Right forelimb (tissue), 1 donor: ENCODE data around the gene TRABD.

Experiments used
- DNase-seq: peaks from one replicate; pipeline ENCODE4 v3.0.0-alpha.2; 2018

The TRABD gene

DNA sequence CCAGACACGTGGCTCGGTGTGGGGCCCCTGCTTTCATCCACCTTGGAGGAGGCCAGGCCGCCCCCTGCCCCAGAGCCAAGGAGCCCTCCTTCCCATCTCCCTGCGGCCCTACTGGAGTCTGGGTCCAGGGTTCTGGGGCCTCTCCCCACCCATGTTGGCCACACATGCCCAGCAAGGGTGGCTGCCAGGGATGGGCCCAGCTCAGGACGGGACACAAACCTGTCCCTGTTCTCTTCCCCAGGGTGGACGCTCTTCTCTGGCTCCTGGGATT lies 10.6 kb upstream of the TRABD start:
- no peak for DNase-seq

DNA sequence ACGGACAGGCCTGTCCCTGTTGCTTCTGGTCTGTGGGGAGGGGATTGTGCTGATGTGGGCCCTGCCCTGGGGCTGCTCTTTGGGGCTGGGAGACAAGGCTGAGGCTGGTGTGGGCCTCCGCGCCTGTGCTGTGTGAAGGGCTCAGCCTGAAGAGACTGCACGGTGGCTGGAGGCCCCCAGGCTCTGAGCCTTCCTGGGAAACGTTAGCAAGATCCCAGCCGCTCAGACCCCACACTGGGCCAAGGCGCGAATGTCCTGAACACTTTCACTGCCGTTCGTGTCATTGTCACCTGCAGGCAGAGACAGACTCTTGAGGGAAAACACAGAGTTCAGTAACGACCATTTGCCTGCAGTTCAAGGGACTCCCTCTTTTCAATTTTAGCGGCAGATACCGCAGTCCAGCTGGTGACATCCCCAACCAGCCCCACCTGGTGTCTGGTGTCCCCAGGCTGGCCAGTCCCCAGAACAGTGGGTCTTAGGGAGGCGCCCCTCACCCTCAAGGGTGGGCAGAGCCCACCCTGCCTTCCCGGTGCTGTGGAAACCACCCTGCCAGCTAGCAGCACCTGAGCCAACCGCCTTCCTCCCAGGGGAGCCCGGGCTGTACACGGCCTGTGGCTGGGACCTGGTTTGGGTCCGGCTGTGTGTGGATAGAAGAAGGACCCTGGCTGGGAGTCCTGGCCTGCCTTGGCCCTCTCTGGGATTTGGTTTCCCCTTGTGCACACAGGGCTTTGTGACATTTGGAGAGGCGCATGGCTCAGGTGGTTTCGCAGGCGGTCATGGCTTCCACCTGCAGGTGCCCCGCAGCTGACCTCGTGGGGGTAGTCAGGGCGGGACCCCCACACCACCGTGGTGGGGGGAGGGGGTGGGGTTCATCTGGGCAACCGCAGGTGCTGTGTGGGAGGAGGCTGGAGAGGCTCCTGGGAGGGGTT lies 9.5 kb upstream of the TRABD start:
- DNase-seq, result no peak

DNA sequence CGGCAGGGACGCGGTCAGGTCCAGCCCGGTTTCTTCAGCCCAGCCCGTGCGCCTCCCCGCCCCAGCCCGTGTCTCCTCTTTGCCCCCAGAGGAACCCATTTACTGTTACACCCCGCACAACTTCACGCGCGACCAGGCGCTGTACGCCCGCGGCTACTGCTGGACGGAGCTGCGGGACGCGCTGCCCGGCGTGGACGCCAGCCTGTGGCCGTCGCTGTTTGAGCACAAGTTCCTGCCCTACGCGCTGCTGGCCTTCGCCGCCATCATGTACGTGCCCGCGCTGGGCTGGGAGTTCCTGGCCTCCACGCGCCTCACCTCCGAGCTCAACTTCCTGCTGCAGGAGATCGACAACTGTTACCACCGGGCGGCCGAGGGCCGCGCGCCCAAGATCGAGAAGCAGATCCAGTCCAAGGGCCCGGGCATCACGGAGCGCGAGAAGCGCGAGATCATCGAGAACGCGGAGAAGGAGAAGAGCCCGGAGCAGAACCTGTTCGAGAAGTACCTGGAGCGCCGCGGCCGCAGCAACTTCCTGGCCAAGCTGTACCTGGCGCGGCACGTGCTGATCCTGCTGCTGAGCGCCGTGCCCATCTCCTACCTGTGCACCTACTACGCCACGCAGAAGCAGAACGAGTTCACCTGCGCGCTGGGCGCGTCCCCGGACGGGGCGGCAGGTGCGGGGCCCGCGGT lies 8.7 kb upstream of the TRABD start:
- DNase-seq, result no peak

DNA sequence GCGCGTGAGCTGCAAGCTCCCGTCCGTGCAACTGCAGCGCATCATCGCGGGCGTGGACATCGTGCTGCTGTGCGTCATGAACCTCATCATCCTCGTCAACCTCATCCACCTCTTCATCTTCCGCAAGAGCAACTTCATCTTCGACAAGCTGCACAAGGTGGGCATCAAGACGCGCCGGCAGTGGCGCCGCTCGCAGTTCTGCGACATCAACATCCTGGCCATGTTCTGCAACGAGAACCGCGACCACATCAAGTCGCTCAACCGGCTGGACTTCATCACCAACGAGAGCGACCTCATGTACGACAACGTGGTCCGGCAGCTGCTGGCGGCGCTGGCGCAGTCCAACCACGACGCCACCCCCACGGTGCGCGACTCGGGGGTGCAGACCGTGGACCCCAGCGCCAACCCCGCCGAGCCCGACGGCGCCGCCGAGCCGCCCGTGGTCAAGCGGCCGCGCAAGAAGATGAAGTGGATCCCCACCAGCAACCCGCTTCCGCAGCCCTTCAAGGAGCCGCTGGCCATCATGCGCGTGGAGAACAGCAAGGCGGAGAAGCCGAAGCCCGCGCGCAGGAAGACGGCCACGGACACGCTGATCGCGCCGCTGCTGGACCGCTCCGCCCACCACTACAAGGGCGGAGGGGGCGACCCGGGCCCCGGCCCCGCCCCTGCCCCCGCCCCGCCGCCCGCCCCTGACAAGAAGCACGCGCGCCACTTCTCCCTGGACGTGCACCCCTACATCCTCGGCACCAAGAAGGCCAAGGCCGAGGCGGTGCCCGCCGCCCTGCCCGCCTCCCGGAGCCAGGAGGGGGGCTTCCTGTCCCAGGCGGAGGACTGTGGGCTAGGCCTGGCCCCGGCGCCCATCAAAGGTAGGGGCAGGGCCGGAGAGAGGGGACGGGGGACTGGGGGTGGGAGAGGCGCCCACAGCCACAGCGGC lies 7.9 kb upstream of the TRABD start:
- no peak for DNase-seq

- no peak for DNase-seq
Observed at GRCh38 chr22:50178471-50178864, 7.2 kb upstream of the TRABD start.

- DNase-seq, result no peak
Observed at GRCh38 chr22:50178871-50179869, 6.5 kb upstream of the TRABD start.

DNA sequence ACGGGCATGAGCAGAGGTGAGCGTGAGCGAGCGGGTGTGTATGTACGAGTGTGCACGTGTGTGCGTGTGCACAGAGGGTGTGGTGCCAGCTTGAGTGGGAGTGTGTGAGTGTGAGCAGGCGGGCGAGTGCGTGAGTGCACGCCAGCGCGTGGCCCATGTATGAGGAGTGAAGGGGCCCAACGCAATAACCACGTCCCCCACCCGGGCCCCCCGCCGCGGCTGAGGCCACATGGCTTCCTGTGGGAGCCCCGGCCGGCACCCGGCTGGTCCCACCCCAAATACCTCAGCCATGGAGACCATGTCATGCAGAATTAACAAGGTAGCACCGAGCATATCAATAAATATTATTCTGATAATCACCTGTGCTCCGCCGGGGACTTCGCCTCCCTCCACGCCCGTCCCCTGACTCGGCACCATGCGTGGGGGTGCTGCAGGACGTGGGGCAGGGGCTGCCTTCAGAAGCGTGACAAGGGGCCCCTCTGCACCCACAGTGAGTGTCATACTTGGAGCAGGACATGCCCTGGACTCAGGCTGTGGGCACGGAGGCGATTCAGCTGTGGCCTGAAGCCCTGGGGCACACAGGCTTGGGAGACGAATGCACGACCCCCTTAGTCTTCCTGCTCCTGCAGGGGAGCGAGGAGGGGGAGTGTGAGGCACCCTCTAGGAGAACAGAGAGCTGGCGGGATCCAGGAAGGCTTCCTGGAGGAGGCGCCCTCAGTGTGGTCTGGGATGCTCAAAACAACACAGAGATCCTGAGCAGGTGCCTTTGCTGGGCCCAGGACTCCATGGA lies 5.6 kb upstream of the TRABD start:
- no peak for DNase-seq

GRCh38 chr22:50180727-50181521 lies 4.8 kb upstream of the TRABD start:
- DNase-seq, result no peak

- DNase-seq, result no peak
Observed at GRCh38 chr22:50182176-50183081, 3.3 kb upstream of the TRABD start.

- DNase-seq, result no peak
Observed at GRCh38 chr22:50183141-50183971, 2.4 kb upstream of the TRABD start.

DNA sequence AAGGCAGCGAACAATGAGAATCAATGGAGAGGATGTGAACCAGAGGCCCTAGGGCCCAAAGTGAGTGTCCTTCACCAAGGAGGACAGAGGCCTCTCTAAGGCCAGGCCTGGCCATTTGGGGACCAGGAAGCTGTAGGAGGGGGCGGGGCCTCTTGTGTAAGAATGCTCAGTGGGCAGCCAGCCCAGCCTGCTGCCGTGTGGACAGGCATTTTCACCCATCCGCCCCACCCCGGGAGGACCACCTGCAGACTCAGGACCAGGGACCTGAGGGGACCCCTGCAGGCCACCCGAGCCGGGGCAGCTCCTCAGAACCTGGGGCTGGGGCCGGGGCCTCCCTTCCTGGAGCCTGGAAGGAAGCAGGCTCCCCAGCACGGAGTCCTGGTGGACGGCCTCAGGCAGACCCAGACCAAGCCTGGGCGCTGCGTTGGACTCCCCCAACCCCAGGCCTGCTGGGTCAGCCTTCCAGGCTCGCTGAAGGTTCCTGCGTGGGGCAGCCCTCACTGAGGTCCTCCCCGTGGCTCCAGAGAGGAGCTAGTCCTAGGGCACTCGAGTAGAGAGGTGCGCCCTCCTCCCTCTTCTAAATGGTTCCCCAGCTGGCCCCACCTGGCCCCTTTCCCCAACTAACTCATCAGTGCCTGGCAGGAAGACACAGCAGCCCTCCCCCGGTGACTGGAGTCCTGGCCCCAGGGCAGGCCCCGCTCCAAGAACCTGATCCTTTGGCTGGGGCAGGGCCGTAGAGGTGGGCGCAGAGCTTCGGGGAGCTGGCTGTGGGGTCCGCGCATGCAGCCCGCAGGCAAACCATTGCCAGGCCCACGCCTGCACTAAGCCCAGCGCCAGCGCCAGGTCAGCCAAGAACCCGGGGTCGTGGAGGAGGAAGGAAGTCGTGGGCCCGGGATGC lies 1.5 kb upstream of the TRABD start:
- peak; percentile 76 for DNase-seq

GRCh38 chr22:50184902-50185374 lies 775 bp upstream of the TRABD start:
- no peak for DNase-seq

DNA sequence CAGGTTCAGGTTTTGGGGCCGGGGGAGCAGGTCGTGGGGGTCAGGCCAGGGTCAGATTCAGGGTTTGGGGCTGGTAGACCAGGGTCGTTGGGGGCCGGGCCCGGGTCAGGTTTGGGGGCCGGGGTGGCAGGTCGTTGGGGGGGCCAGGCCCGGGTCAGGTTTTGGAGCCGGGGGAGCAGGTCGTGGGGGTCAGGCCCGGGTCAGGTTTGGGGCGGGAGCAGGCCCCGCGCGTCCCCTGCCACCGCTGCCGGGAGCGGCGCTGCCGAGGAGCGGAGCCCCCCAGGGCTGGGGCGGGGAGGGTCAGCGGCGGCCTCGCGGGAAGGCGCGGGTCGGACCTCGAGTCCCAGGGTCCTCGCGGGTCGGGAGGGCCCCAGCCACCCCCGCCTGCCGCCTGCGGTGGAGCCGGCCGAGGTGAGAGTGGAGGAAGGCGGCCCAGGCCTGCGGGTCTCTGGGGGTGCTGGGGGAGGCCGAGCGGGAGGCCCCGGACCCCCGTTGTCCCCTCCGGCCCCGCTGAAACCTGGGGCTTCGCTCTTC lies 535 bp downstream of the TRABD start:
- no peak for DNase-seq

DNA sequence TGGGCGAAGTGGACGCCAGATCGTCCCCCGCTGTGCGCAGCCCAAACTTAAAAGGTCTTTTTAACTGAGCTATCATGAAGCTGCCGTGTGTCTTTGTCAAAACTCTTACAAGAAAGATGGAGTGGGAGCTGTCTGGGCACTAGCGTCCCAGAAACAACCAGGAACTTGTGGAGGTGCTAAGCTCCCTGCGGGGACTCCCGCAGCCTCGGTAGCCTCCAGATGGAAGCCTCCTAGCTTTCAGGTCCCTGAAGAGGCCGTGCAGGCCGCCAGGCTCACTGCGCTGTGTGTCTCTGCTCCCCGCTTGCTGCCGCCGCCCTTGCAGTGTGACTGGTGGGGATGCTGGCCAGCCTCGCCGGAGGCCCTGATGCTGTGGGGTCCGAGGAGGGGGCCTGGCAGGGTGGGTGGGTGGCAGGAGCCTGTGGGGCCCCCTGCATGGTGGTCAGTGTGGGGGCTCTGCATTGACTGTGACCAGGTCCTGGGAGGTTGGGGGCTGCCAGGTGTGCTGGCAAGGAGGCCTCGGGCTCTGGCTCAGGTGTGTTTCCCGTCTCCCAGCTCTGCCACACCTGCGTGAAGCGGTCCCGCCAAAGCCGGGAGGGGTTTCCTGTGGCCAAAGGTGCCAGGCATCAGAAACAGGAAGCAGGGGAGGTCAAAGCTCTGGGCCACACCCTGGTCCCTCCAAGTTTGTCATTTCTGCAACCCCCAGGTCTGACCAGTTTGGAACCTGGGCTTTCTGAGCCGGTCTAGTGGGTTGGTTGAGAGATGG lies 1.2 kb downstream of the TRABD start:
- DNase-seq, result no peak

DNA sequence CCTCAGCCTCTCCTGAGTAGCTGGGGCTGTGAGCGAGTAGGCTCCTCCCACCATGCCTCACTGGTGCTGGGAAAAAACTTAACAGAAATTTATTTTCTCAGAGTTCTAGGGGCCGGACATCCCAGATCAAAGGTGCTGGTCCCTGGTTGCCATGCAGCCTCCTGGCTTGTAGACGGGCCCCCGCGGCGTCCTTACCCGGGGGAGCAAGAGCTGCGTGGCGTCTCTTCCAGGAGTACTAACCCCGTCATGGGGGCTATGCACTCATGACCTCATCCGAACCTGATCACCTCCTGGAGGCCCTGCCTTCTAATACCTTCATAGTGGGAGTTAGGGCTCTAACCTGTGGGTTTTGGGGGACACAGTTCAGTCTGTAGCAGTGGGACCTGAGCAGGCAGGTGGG lies 2.6 kb downstream of the TRABD start:
- DNase-seq, result no peak
